ENCODE data around the gene SPC24.
"Not testable (repeated sequence)": the region's sequence is repeated elsewhere in the genome, so short reads cannot be mapped to it uniquely, and the experiment has no call there.

- not testable (repeated sequence) for TF ChIP-seq EZH2 (IDR thresholded peaks at IDR 0.05; ENCODE audit: borderline replicate concordance, low read length); CTCF (IDR thresholded peaks at IDR 0.05; ENCODE audit: low read length)
Observed at GRCh38 chr19:11097367-11097766, 58.2 kb downstream of the SPC24 start.
